ENCODE data around the gene FOLR2.

Gene FOLR2

GRCh38 chr11:72228229-72228843 lies 11.7 kb downstream of the FOLR2 start:
- H3K36me3 ChIP-seq: peaks cover 65 to 75% (median 71%) of the 10 kb centered on the region in 11 experiments
- H3K9ac ChIP-seq: peak overlapping the region in 3 of 11 experiments; percentile 8 to 42 (median 34); a peak in 1 of 22 replicates
- no peak overlapping the region; a peak in 2 of 22 replicates for H3K4me2 ChIP-seq
- H4K20me1 ChIP-seq: peaks cover 49 to 83% (median 75%) of the 10 kb centered on the region in 11 experiments
- no peak overlapping the region for H3K4me3 ChIP-seq
- H3K9me3 ChIP-seq (replicated peaks in 1 of 11): no peaks in the 10 kb centered on the region
- 0 out of 22 replicates have a peak overlapping the region, but pooled peaks of 1 of the 11 experiments have one; percentile 9 for H3K27ac ChIP-seq
- H3K27me3 ChIP-seq: no peaks in the 10 kb centered on the region
- H3K4me1 ChIP-seq: peaks cover 38 to 81% (median 46%) of the 10 kb centered on the region in 10 experiments
- TF ChIP-seq Cebpa-rat (IDR thresholded peaks at IDR 0.05): no peak

GRCh38 chr11:72228844-72229231 lies 12.2 kb downstream of the FOLR2 start:
- H3K9ac ChIP-seq: peak overlapping the region in 2 of 11 experiments; percentile 34 to 42; a peak in 2 of 22 replicates
- H3K4me1 ChIP-seq: peaks cover 43 to 86% (median 51%) of the 10 kb centered on the region in 10 experiments
- no peaks in the 10 kb centered on the region for H3K27me3 ChIP-seq
- TF ChIP-seq Cebpa-rat (IDR thresholded peaks at IDR 0.05): no peak
- H4K20me1 ChIP-seq: peaks cover 54 to 88% (median 80%) of the 10 kb centered on the region in 11 experiments
- no peak overlapping the region for H3K4me3 ChIP-seq
- no peak overlapping the region for H3K27ac ChIP-seq
- no peaks in the 10 kb centered on the region for H3K9me3 ChIP-seq (replicated peaks in 1 of 11)
- H3K4me2 ChIP-seq: no peak overlapping the region
- peaks cover 70 to 80% (median 76%) of the 10 kb centered on the region in 11 experiments for H3K36me3 ChIP-seq

DNA sequence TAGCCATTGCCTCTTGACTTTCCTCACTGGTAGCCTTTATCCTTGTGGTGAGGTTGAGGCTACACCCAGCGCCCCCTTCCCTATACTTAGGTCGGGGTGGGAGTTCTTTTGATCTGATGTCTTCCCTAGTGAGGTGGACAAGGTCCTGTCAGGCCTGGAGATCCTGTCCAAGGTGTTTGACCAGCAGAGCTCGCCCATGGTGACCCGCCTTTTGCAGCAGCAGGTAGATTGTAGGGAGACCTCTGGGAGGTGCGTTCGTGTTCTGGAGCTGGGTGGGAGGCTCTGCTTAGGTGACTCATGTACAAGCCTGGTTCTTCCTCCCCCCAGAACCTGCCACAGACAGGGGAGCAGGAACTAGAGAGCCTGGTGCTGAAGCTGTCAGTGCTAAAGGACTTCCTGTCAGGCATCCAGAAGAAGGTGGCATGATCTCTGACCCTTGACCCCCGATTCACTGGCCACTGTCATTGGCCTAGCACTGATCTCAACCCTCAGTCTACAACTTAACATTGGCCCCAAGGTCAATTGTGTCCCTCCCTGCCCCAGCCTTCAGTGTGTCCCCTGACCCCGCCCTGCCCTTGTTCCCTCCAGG lies 12.8 kb downstream of the FOLR2 start:
- H3K4me3 ChIP-seq: no peak overlapping the region
- no peak overlapping the region for H3K4me2 ChIP-seq
- no peaks in the 10 kb centered on the region for H3K27me3 ChIP-seq
- peak overlapping the region in 2 of 11 experiments; percentile 8 to 42; a peak in 1 of 22 replicates for H3K9ac ChIP-seq
- no peaks in the 10 kb centered on the region for H3K9me3 ChIP-seq (replicated peaks in 1 of 11)
- peaks cover 76 to 86% (median 82%) of the 10 kb centered on the region in 11 experiments for H3K36me3 ChIP-seq
- H4K20me1 ChIP-seq: peaks cover 60 to 94% (median 86%) of the 10 kb centered on the region in 11 experiments
- no peak for TF ChIP-seq Cebpa-rat (IDR thresholded peaks at IDR 0.05)
- peaks cover 49 to 92% (median 57%) of the 10 kb centered on the region in 10 experiments for H3K4me1 ChIP-seq
- H3K27ac ChIP-seq: no peak overlapping the region

DNA sequence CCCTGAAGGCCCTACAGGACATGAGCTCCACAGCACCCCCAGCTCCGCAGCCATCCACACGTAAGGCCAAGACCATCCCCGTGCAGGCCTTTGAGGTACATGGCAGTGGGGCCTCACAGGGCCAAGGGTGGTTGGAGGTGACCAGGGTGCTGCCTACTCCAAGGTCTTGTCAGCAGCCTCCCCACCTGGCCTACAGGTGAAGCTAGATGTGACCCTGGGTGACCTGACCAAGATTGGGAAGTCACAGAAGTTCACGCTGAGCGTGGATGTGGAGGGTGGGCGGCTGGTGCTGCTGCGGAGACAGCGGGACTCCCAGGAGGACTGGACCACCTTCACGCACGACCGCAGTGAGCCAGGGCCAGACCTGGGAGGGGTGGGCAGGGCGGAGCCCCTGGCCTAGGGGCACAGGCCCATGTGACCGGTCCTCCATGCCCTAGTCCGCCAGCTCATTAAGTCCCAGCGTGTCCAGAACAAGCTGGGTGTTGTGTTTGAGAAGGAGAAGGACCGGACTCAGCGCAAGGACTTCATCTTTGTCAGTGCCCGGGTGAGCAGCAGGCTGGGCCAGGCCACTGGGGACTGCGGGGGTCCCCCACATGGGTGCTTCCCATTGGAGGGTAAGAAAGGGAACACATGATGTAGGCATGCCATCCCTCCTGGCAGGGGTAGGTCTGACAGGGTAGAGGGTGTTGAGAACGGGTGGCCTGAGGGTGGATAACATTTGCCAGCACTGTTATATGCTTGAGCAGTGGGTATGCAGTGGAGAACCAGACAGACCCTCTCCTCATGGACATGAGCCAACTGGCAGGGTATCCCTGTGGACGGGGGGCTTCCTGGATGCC lies 13.6 kb downstream of the FOLR2 start:
- H3K9ac ChIP-seq: 0 out of 22 replicates have a peak overlapping the region, but pooled peaks of 1 of the 11 experiments have one; percentile 13
- no peak overlapping the region for H3K27ac ChIP-seq
- H3K9me3 ChIP-seq (replicated peaks in 1 of 11): no peaks in the 10 kb centered on the region
- TF ChIP-seq Cebpa-rat (IDR thresholded peaks at IDR 0.05): no peak
- H3K36me3 ChIP-seq: peaks cover 83 to 93% (median 89%) of the 10 kb centered on the region in 11 experiments
- no peak overlapping the region for H3K4me3 ChIP-seq
- H3K27me3 ChIP-seq: no peaks in the 10 kb centered on the region
- H3K4me1 ChIP-seq: peaks cover 52 to 96% (median 65%) of the 10 kb centered on the region in 10 experiments
- H4K20me1 ChIP-seq: peaks cover 67 to 100% (median 93%) of the 10 kb centered on the region in 11 experiments
- no peak overlapping the region for H3K4me2 ChIP-seq

- Histone ChIP-seq H3K36me3 (peaks cover 90 to 100% (median 96%) of the 10 kb centered on the region in 11 experiments), H3K9me3 (replicated peaks in 1 of 11) (no peaks in the 10 kb centered on the region), H3K4me3 (no peak overlapping the region), H3K4me2 (peak overlapping the region in 2 of 11 experiments; percentile 44 to 46; a peak in 2 of 22 replicates), H3K27ac (no peak overlapping the region), H3K4me1 (peaks cover 46 to 90% (median 62%) of the 10 kb centered on the region in 10 experiments), H3K27me3 (no peaks in the 10 kb centered on the region), H3K9ac (0 out of 22 replicates have a peak overlapping the region, but pooled peaks of 1 of the 11 experiments have one; percentile 13), H4K20me1 (peaks cover 62 to 100% (median 95%) of the 10 kb centered on the region in 11 experiments)
- TF ChIP-seq Cebpa-rat (IDR thresholded peaks at IDR 0.05): no peak
Observed at GRCh38 chr11:72230764-72231365, 14.3 kb downstream of the FOLR2 start.

DNA sequence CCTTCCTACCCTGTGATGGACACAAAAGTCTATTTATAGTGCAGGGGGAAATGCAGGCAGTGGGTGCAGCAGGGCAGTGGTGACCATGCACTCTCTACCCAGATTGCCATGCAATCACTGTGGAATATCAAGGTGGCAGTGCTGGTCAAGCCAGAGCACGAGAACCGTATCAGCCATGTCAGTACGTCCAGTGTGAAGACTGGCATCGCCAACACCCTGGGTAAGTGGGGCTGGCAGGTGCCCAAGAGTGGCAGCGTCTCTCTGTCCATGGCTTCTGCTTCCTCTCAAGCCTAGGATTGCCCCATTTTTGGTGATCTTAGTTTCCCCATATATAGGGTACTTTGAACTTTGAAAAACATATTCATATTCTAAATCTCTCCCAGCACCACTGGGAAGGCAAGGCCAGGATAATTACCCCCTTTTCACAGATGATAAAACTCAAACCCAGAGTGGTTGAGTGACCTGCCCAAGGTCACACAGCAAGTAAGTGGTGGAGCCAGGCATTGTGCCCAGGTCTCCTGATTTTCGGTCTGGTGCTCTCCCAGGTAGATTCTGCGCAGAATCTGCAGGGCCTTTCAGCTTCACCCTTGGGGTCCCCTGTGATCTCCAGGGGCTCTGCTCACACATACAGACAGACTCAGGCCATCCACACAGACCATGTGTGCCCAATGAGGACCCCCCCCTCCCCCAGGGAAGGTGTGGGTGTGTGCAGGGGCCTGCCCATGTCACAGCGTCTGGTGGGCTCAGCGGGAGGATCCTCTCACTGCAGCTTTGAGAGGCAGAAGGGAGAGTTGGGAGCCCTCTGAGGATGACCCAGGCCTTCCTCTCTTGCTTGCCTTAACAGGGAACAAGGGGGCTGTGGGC lies 15.0 kb downstream of the FOLR2 start:
- H3K4me3 ChIP-seq: no peak overlapping the region
- H3K9me3 ChIP-seq (replicated peaks in 1 of 11): no peaks in the 10 kb centered on the region
- 0 out of 22 replicates have a peak, but pooled peaks cover 0 to under 1% (median 0%) of the 10 kb centered on the region in 11 experiments for H3K27me3 ChIP-seq
- H3K36me3 ChIP-seq: peaks cover 95 to 100% (median 100%) of the 10 kb centered on the region in 11 experiments
- peak overlapping the region in 4 of 11 experiments; percentile 44 to 61 (median 54); a peak in 5 of 22 replicates for H3K4me2 ChIP-seq
- H4K20me1 ChIP-seq: peaks cover 61 to 100% (median 94%) of the 10 kb centered on the region in 11 experiments
- H3K9ac ChIP-seq: peak overlapping the region in 4 of 11 experiments; percentile 13 to 61 (median 38); a peak in 4 of 22 replicates
- no peak for TF ChIP-seq Cebpa-rat (IDR thresholded peaks at IDR 0.05)
- no peak overlapping the region for H3K27ac ChIP-seq
- peaks cover 38 to 83% (median 55%) of the 10 kb centered on the region in 10 experiments for H3K4me1 ChIP-seq

DNA sequence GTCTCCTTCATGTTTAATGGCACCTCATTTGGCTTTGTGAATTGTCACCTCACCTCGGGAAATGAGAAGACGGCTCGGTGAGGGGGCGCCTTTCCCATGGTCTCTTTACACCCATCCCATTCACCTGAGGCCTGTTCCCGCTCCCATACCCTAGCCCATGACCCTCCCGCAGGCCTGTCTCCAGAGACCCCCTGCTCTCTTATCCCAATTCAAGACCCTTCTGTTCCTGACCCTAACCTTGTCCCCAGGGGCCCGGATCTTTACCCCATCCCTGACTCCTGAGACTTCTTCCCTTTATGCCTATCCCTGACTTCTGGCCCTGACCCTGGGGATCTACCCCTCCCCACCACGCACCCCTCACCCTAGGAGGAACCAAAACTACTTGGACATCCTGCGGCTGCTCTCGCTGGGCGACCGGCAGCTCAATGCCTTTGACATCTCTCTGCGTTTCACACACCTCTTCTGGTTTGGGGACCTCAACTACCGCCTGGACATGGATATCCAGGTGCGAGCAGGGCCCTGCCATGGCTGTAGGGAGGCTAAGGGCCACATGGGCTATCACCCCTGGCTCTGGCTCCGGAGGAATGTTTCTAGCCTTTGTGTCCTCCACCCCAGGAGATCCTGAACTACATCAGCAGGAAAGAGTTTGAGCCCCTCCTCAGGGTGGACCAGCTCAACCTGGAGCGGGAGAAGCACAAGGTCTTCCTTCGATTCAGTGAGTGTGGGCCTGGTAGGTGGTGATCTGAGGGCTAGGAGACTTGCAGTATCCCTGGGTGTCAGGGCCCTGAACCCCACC lies 15.9 kb downstream of the FOLR2 start:
- Histone ChIP-seq H3K9me3 (replicated peaks in 1 of 11) (no peaks in the 10 kb centered on the region), H3K36me3 (peaks cover 95 to 100% (median 100%) of the 10 kb centered on the region in 11 experiments), H3K4me1 (peaks cover 30 to 78% (median 47%) of the 10 kb centered on the region in 10 experiments), H4K20me1 (peaks cover 61 to 100% (median 94%) of the 10 kb centered on the region in 11 experiments), H3K4me3 (no peak overlapping the region), H3K27me3 (peaks cover 0 to 9% (median 2%) of the 10 kb centered on the region in 11 experiments; a peak in 11 of 22 replicates), H3K9ac (peak overlapping the region in 6 of 11 experiments; percentile 13 to 61 (median 39); a peak in 7 of 22 replicates), H3K4me2 (peak overlapping the region in 5 of 11 experiments; percentile 38 to 68 (median 61); a peak in 9 of 22 replicates), H3K27ac (peak overlapping the region in 3 of 11 experiments; percentile 6 to 21 (median 10); a peak in 3 of 22 replicates)
- no peak for TF ChIP-seq Cebpa-rat (IDR thresholded peaks at IDR 0.05)
